ENCODE measurements around the gene FTSJ3. TPM values are rescaled to one million over a fixed set of nuclear protein-coding genes. Genes with fewer than 3 reads are reported as not detected.

Gene FTSJ3
- total and polyA plus RNA-seq, 4 donors: 10.5 to 31.1 (median 19.2) TPM

DNA sequence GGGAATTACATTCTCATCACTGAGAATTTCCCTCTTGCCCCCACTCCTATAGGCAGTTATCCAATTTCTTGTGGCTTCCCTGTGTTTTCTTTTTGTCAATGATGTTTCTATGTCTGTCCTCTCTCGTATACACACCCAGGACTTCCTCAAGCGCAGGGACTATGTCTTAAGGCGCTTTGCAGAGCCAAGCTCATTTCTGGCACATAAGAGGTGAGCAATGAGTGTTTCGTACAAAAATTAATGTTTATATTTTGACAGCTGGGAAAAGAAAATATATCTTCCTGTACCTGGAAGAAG is 52.5 kb downstream of the FTSJ3 start:
- TF ChIP-seq, protein P1, sequence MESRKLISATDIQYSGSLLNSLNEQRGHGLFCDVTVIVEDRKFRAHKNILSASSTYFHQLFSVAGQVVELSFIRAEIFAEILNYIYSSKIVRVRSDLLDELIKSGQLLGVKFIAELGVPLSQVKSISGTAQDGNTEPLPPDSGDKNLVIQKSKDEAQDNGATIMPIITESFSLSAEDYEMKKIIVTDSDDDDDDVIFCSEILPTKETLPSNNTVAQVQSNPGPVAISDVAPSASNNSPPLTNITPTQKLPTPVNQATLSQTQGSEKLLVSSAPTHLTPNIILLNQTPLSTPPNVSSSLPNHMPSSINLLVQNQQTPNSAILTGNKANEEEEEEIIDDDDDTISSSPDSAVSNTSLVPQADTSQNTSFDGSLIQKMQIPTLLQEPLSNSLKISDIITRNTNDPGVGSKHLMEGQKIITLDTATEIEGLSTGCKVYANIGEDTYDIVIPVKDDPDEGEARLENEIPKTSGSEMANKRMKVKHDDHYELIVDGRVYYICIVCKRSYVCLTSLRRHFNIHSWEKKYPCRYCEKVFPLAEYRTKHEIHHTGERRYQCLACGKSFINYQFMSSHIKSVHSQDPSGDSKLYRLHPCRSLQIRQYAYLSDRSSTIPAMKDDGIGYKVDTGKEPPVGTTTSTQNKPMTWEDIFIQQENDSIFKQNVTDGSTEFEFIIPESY (IDR thresholded peaks at IDR 0.05): no peak
- no peak for TF ChIP-seq GABPA (IDR thresholded peaks at IDR 0.05 in 1 of 2, conservative IDR thresholded peaks at IDR 0.05 in 1 of 2)
- TF ChIP-seq FOXA2 (IDR thresholded peaks at IDR 0.05): no peak
- no peak for TF ChIP-seq YY1 (IDR thresholded peaks at IDR 0.05)
- no peak for TF ChIP-seq HNF4A (conservative IDR thresholded peaks at IDR 0.05)
- Histone ChIP-seq H3K4me3 (ENCODE audit: low read depth in 1 of 3, low read length in 3 of 3) (peak overlapping the region; percentile 70 to 93 (median 81)), H3K9ac (ENCODE audit: low read depth in 1 of 2, low read length in 2 of 2) (peak overlapping the region; percentile 79 to 95), H3K4me1 (ENCODE audit: control insufficient read depth in 4 of 4, insufficient read depth in 4 of 4, low read length in 3 of 4) (peaks cover 6 to 29% (median 19%) of the 10 kb centered on the region in 4 donors), H3K36me3 (ENCODE audit: control insufficient read depth in 4 of 4, insufficient read depth in 3 of 4, low read depth in 1 of 4, low read length in 3 of 4) (peaks cover 0 to 5% (median 0%) of the 10 kb centered on the region in 4 donors), H3K27me3 (ENCODE audit: control insufficient read depth in 4 of 4, insufficient read depth in 4 of 4, low read length in 3 of 4) (no peaks in the 10 kb centered on the region), H3K9me3 (ENCODE audit: control insufficient read depth in 4 of 4, low read length in 3 of 4) (no peaks in the 10 kb centered on the region), H3K27ac (ENCODE audit: low read depth in 1 of 2, low read length in 2 of 2) (peak overlapping the region; percentile 95 to 97)
- DNase-seq (ENCODE audit: low spot score): no peak
- 8% methylated on average over 4 of the region's 4 CpGs for WGBS

DNA sequence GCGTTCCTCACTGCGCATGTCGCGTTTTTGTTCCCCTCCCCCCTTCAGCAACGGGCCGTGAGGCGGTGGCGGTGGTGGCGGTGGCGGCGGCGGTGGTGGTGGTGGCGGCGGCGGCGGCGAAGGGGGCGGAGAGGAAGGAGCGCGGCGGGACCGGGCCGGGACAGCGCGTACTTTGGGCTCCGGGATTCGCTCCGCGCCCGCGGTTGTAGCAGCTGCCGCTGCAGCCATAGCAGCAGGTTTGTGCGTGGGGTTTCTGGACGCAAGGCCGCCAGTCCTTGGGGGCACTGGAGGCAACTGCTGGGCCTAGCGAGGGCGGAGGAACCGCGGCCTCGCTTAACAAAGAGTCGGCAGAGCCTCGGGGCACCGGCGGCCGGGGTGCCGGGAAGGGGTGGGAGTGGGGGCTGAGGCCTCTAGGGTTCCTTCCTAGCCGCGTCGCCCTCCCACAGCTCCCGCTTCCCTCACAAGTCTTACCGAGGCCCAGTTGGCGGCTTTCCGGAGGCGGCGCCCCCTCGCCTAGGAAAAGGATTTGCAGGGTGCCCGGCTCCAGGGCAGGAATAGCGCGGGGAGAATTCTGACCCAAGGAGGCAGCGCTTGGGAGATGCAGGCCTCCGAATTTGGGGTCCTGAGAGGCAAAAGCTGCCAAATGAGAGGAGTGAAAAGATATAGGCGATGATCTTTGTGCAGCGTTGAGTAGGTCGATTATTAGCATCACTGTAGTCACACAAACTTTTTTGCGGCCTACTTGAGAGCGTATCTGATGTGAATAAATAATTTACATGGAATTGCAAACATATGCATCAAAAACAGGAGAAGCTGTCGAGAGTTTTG is 53.1 kb downstream of the FTSJ3 start, which contains the start of gene DDX42:
Gene DDX42, plus strand, starts transcription at position 30 of the 828 bp plus-strand sequence. CDS start 12,880 bp downstream, outside the sequence.
- Histone ChIP-seq H3K27me3 (ENCODE audit: control insufficient read depth in 4 of 4, insufficient read depth in 4 of 4, low read length in 3 of 4) (no peaks in the 10 kb centered on the region), H3K27ac (ENCODE audit: low read depth in 1 of 2, low read length in 2 of 2) (peak within 1 kb of the TSS; percentile 95 to 97), H3K9ac (ENCODE audit: low read depth in 1 of 2, low read length in 2 of 2) (peak within 1 kb of the TSS; percentile 79 to 95), H3K36me3 (ENCODE audit: control insufficient read depth in 4 of 4, insufficient read depth in 3 of 4, low read depth in 1 of 4, low read length in 3 of 4) (peaks cover 0 to 5% (median 0%) of the 10 kb centered on the region in 4 donors), H3K4me3 (ENCODE audit: low read depth in 1 of 3, low read length in 3 of 3) (peak within 1 kb of the TSS; percentile 77 to 93 (median 81)), H3K4me1 (ENCODE audit: control insufficient read depth in 4 of 4, insufficient read depth in 4 of 4, low read length in 3 of 4) (peaks cover 7 to 28% (median 19%) of the 10 kb centered on the region in 4 donors), H3K9me3 (ENCODE audit: control insufficient read depth in 4 of 4, low read length in 3 of 4) (no peaks in the 10 kb centered on the region)
- peak; percentile 94 for DNase-seq (ENCODE audit: low spot score)
- WGBS: under 1% methylated on average over 67 of the region's 67 CpGs
- no peak for TF ChIP-seq SP1 (IDR thresholded peaks at IDR 0.05)
- no peak for TF ChIP-seq RAD21 (IDR thresholded peaks at IDR 0.05)
- TF ChIP-seq, protein P2, sequence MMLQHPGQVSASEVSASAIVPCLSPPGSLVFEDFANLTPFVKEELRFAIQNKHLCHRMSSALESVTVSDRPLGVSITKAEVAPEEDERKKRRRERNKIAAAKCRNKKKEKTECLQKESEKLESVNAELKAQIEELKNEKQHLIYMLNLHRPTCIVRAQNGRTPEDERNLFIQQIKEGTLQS (IDR thresholded peaks at IDR 0.05): no peak
- TF ChIP-seq HNF4A (conservative IDR thresholded peaks at IDR 0.05): no peak
- no peak for TF ChIP-seq RXRA (IDR thresholded peaks at IDR 0.05)
- TF ChIP-seq GABPA (IDR thresholded peaks at IDR 0.05 in 1 of 2, conservative IDR thresholded peaks at IDR 0.05 in 1 of 2): no peak
- no peak for TF ChIP-seq TAF1 (conservative IDR thresholded peaks at IDR 0.05)

DNA sequence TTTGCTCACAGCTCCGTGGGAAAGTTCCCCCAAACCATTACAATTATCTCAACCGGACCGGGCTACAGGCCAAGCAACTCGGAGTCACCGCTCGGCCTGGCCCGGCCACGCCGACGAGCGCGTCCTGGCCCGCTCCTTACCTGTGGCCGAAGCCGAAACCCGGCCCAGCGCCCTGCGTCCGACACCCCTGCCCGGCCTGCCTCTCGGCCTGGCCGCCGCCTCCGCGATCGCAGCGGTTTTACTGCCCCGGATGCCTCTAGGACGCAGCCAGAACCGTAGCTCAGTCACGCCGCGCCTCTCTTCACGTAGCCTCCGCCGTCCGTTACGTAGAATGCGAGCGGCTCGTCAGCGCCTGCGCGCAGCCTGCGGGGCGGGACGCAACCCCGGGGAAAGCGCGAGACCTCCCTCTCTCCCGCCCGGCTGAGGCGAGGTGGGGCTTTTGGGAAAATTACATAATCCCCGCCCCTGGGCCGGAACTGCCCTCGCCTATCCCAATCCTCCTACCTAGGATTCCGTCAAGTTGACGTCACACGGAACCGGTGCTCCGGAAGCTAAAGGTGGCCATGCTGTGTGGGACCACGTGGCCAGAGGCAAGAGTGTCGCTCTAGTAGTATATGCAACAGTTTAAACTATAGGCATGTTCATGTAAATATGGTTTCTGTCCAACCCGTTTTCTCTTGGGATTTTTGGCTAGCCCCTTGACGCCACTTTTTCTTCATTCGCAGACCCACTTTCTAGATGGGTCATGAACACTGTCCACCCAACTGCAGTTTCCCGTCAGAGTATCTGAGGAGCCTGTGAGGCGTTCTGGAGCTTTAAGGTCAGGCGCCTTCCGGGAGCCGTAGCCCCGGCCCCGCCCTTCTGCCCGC is 54.0 kb downstream of the FTSJ3 start, which contains the start of gene CCDC47:
Gene CCDC47, minus strand, starts transcription at position 326 of the 869 bp plus-strand sequence. CDS start 7,422 bp downstream, outside the sequence.
- H3K4me3 ChIP-seq (ENCODE audit: low read depth in 1 of 3, low read length in 3 of 3): peak within 1 kb of the TSS; percentile 77 to 93 (median 81)
- H3K27me3 ChIP-seq (ENCODE audit: control insufficient read depth in 4 of 4, insufficient read depth in 4 of 4, low read length in 3 of 4): no peaks in the 10 kb centered on the region
- no peaks in the 10 kb centered on the region for H3K9me3 ChIP-seq (ENCODE audit: control insufficient read depth in 4 of 4, low read length in 3 of 4)
- H3K36me3 ChIP-seq (ENCODE audit: control insufficient read depth in 4 of 4, insufficient read depth in 3 of 4, low read depth in 1 of 4, low read length in 3 of 4): peaks cover 0 to 5% (median 0%) of the 10 kb centered on the region in 4 donors
- WGBS: under 1% methylated on average over 74 of the region's 74 CpGs
- peak within 1 kb of the TSS; percentile 79 to 95 for H3K9ac ChIP-seq (ENCODE audit: low read depth in 1 of 2, low read length in 2 of 2)
- DNase-seq (ENCODE audit: low spot score): peak; percentile 95
- peaks cover 7 to 25% (median 19%) of the 10 kb centered on the region in 4 donors for H3K4me1 ChIP-seq (ENCODE audit: control insufficient read depth in 4 of 4, insufficient read depth in 4 of 4, low read length in 3 of 4)
- H3K27ac ChIP-seq (ENCODE audit: low read depth in 1 of 2, low read length in 2 of 2): peak within 1 kb of the TSS; percentile 95 to 97
- TF ChIP-seq, protein P3, sequence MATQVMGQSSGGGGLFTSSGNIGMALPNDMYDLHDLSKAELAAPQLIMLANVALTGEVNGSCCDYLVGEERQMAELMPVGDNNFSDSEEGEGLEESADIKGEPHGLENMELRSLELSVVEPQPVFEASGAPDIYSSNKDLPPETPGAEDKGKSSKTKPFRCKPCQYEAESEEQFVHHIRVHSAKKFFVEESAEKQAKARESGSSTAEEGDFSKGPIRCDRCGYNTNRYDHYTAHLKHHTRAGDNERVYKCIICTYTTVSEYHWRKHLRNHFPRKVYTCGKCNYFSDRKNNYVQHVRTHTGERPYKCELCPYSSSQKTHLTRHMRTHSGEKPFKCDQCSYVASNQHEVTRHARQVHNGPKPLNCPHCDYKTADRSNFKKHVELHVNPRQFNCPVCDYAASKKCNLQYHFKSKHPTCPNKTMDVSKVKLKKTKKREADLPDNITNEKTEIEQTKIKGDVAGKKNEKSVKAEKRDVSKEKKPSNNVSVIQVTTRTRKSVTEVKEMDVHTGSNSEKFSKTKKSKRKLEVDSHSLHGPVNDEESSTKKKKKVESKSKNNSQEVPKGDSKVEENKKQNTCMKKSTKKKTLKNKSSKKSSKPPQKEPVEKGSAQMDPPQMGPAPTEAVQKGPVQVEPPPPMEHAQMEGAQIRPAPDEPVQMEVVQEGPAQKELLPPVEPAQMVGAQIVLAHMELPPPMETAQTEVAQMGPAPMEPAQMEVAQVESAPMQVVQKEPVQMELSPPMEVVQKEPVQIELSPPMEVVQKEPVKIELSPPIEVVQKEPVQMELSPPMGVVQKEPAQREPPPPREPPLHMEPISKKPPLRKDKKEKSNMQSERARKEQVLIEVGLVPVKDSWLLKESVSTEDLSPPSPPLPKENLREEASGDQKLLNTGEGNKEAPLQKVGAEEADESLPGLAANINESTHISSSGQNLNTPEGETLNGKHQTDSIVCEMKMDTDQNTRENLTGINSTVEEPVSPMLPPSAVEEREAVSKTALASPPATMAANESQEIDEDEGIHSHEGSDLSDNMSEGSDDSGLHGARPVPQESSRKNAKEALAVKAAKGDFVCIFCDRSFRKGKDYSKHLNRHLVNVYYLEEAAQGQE (IDR thresholded peaks at IDR 0.05): peak; percentile 45
- TF ChIP-seq FOXA2 (IDR thresholded peaks at IDR 0.05) (no peak), HNF4G (IDR thresholded peaks at IDR 0.05) (no peak), YY1 (IDR thresholded peaks at IDR 0.05) (peak; percentile 96), TAF1 (conservative IDR thresholded peaks at IDR 0.05) (peak; percentile 77), FOXA1 (IDR thresholded peaks at IDR 0.05) (no peak), NR2F2 (IDR thresholded peaks at IDR 0.05) (peak; percentile 95), RXRA (IDR thresholded peaks at IDR 0.05) (peak; percentile 55 to 68)
- TF ChIP-seq, protein P4, sequence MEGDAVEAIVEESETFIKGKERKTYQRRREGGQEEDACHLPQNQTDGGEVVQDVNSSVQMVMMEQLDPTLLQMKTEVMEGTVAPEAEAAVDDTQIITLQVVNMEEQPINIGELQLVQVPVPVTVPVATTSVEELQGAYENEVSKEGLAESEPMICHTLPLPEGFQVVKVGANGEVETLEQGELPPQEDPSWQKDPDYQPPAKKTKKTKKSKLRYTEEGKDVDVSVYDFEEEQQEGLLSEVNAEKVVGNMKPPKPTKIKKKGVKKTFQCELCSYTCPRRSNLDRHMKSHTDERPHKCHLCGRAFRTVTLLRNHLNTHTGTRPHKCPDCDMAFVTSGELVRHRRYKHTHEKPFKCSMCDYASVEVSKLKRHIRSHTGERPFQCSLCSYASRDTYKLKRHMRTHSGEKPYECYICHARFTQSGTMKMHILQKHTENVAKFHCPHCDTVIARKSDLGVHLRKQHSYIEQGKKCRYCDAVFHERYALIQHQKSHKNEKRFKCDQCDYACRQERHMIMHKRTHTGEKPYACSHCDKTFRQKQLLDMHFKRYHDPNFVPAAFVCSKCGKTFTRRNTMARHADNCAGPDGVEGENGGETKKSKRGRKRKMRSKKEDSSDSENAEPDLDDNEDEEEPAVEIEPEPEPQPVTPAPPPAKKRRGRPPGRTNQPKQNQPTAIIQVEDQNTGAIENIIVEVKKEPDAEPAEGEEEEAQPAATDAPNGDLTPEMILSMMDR (IDR thresholded peaks at IDR 0.05; ENCODE audit: low read depth, low read length, missing input control): no peak
- TF ChIP-seq, protein P2 (IDR thresholded peaks at IDR 0.05): no peak
- TF ChIP-seq, protein P5, sequence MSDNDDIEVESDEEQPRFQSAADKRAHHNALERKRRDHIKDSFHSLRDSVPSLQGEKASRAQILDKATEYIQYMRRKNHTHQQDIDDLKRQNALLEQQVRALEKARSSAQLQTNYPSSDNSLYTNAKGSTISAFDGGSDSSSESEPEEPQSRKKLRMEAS (IDR thresholded peaks at IDR 0.05): peak; percentile 98
